Glutamatergic neuron (in vitro differentiated cells): Measurements from ENCODE around the gene PPM1B. TPM values are rescaled to one million over a fixed set of nuclear protein-coding genes. Genes with fewer than 3 reads are reported as not detected.

ENCODE experiments used
- DNase-seq: peaks from one replicate; pipeline ENCODE4 v3.0.0; 2022
- H3K27ac Mint-ChIP-seq: one replicate; pipeline ENCODE4 v1.8.0; 2020; ENCODE audit warnings: mild to moderate bottlenecking, mixed read lengths, inconsistent platforms; ENCODE audit not compliant: unreplicated experiment
- H3K27me3 Mint-ChIP-seq: one replicate; pipeline ENCODE4 v1.8.0; 2020; ENCODE audit warnings: mild to moderate bottlenecking, moderate library complexity, mixed read lengths, inconsistent platforms; ENCODE audit not compliant: unreplicated experiment
- H3K36me3 Mint-ChIP-seq: one replicate; pipeline ENCODE4 v1.8.0; 2020; ENCODE audit warnings: mild to moderate bottlenecking, mixed read lengths, inconsistent platforms; ENCODE audit not compliant: unreplicated experiment
- H3K4me1 Mint-ChIP-seq: one replicate; pipeline ENCODE4 v1.8.0; 2020; ENCODE audit warnings: mild to moderate bottlenecking, low read depth, mixed read lengths, inconsistent platforms; ENCODE audit not compliant: unreplicated experiment
- H3K4me3 Mint-ChIP-seq: one replicate; pipeline ENCODE4 v1.8.0; 2020; ENCODE audit warnings: mild to moderate bottlenecking, mixed read lengths, inconsistent platforms; ENCODE audit not compliant: unreplicated experiment
- H3K9me3 Mint-ChIP-seq: one replicate; pipeline ENCODE4 v1.8.0; 2020; ENCODE audit warnings: mild to moderate bottlenecking, moderate library complexity, mixed read lengths, inconsistent platforms; ENCODE audit not compliant: unreplicated experiment
- CTCF ChIP-seq: fragments of 200-600 bp; sonication (generic); IDR thresholded peaks from one replicate; pipeline ENCODE4 v1.5.0; 2021; ENCODE audit not compliant: partially characterized antibody, unreplicated experiment
- total RNA-seq: library from RNA; stranded (reverse); fragmentation: NEBNext Ultra II Directional; extraction: Animal tissue kit (Norgen Biotek cat#: 25700); gene quantifications from one replicate; pipeline ENCODE4 v1.2.1, GENCODE V29; 2021; ENCODE audit not compliant: unreplicated experiment

The PPM1B gene
- total RNA-seq, 1 donor from 2014 or later, result 49.2 TPM

GRCh38 chr2:44135296-44135695, 33.4 kb upstream of the PPM1B start:
- no peak for DNase-seq
- no peak for TF ChIP-seq CTCF
- Mint-ChIP-seq H3K9me3 (no peaks in the 10 kb centered on the region), H3K4me1 (no peaks in the 10 kb centered on the region), H3K27me3 (no peaks in the 10 kb centered on the region), H3K4me3 (no peak overlapping the region), H3K27ac (no peak overlapping the region), H3K36me3 (no peaks in the 10 kb centered on the region)

- no peak overlapping the region for H3K27ac Mint-ChIP-seq
Measured at GRCh38 chr2:44135771-44136170, 32.9 kb upstream of the PPM1B start.

GRCh38 chr2:44136252-44136651, 32.4 kb upstream of the PPM1B start:
- Mint-ChIP-seq H3K27ac (no peak overlapping the region), H3K4me3 (no peak overlapping the region), H3K4me1 (no peaks in the 10 kb centered on the region), H3K27me3 (no peaks in the 10 kb centered on the region), H3K36me3 (no peaks in the 10 kb centered on the region), H3K9me3 (no peaks in the 10 kb centered on the region)
- no peak for DNase-seq
- no peak for TF ChIP-seq CTCF

More at GRCh38 chr2:44135771-44136170, 32.9 kb upstream of the PPM1B start:
- Mint-ChIP-seq H3K9me3 (no peaks in the 10 kb centered on the region), H3K4me1 (no peaks in the 10 kb centered on the region), H3K4me3 (no peak overlapping the region), H3K27me3 (no peaks in the 10 kb centered on the region), H3K36me3 (no peaks in the 10 kb centered on the region)
- DNase-seq, result no peak
- no peak for TF ChIP-seq CTCF

GRCh38 chr2:44137048-44137447, 31.6 kb upstream of the PPM1B start:
- Mint-ChIP-seq H3K4me3 (no peak overlapping the region), H3K4me1 (no peaks in the 10 kb centered on the region), H3K36me3 (no peaks in the 10 kb centered on the region), H3K27me3 (no peaks in the 10 kb centered on the region), H3K27ac (no peak overlapping the region), H3K9me3 (no peaks in the 10 kb centered on the region)
- no peak for DNase-seq
- no peak for TF ChIP-seq CTCF

- Mint-ChIP-seq H3K4me1 (no peaks in the 10 kb centered on the region), H3K4me3 (no peak overlapping the region)
Measured at GRCh38 chr2:44137872-44138551, 30.7 kb upstream of the PPM1B start.

More at GRCh38 chr2:44137872-44138551, 30.7 kb upstream of the PPM1B start:
- H3K9me3 Mint-ChIP-seq, result no peaks in the 10 kb centered on the region
- no peak for DNase-seq
- no peak for TF ChIP-seq CTCF
- no peaks in the 10 kb centered on the region for H3K27me3 Mint-ChIP-seq
- no peak overlapping the region for H3K27ac Mint-ChIP-seq
- H3K36me3 Mint-ChIP-seq, result no peaks in the 10 kb centered on the region
